ENCODE data around the gene RTEL1. TPM values are rescaled to one million over a fixed set of nuclear protein-coding genes. Genes with fewer than 3 reads are reported as not detected.

Gene RTEL1
- total RNA-seq, 4 donors from 2014 or later, result 7.1 to 43.7 (median 18.7) TPM

DNA sequence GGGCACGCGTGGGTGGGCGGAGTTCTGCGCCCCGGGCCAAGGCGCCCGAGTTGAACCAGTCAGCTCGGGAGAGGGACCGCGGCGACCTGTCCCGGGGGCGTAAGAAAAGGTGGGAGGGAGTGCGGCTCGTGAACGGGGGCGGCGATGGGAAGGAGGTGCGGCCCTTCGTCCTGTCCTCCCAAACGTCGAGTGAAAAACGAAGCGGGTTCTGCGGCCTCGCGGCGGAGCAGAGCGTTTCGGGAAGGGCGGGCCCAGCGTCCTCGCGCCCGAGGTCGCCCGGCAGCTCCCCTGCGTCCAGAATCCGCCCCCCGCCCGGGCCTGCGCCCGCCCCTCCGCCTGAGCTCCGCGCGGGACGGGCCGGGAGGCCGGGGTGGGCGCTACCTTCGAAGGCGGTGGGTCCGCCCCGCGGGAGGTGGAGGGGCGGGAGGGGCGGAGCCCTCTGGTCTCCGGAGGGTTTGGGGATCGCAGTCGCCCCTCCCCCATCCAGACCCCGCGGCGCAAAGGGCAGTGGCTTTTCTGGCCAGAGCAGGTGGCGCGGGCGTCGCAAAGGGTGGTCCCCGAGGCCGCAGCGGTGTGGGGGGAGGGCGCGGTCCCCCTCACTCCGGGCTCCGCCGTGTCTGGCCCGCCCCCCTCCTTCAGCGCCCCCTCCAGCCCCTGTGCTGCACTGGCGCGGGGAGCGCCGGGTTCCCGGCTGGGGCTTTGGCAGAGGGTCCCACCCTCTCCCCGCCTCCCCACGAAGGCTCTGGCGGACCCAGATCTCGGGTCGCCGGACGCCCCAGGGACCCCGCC, 5.7 kb upstream of the RTEL1 start:
- no peaks in the 10 kb centered on the region for H3K9me3 ChIP-seq
- H3K4me1 ChIP-seq, result peaks cover 0 to 46% (median 17%) of the 10 kb centered on the region in 3 donors
- H3K27ac ChIP-seq, result peak overlapping the region in 3 of 4 donors; percentile 70 to 82 (median 75)
- peak; percentile 7 for ATAC-seq
- peak overlapping the region; percentile 44 to 73 for H3K4me3 ChIP-seq
- no peaks in the 10 kb centered on the region for H3K27me3 ChIP-seq
- no CpG with 5 or more reads among the region's 91 CpGs for WGBS, 2 donors (ENCODE audit: low coverage in 1 of 2)
- TF ChIP-seq POLR2A (IDR thresholded peaks at IDR 0.05) (no peak), EP300 (IDR thresholded peaks at IDR 0.05) (no peak), POLR2AphosphoS5 (IDR thresholded peaks at IDR 0.05) (no peak)
- TF ChIP-seq, protein P1, sequence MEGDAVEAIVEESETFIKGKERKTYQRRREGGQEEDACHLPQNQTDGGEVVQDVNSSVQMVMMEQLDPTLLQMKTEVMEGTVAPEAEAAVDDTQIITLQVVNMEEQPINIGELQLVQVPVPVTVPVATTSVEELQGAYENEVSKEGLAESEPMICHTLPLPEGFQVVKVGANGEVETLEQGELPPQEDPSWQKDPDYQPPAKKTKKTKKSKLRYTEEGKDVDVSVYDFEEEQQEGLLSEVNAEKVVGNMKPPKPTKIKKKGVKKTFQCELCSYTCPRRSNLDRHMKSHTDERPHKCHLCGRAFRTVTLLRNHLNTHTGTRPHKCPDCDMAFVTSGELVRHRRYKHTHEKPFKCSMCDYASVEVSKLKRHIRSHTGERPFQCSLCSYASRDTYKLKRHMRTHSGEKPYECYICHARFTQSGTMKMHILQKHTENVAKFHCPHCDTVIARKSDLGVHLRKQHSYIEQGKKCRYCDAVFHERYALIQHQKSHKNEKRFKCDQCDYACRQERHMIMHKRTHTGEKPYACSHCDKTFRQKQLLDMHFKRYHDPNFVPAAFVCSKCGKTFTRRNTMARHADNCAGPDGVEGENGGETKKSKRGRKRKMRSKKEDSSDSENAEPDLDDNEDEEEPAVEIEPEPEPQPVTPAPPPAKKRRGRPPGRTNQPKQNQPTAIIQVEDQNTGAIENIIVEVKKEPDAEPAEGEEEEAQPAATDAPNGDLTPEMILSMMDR (IDR thresholded peaks at IDR 0.05), result no peak
- H3K36me3 ChIP-seq, result no peaks in the 10 kb centered on the region

DNA sequence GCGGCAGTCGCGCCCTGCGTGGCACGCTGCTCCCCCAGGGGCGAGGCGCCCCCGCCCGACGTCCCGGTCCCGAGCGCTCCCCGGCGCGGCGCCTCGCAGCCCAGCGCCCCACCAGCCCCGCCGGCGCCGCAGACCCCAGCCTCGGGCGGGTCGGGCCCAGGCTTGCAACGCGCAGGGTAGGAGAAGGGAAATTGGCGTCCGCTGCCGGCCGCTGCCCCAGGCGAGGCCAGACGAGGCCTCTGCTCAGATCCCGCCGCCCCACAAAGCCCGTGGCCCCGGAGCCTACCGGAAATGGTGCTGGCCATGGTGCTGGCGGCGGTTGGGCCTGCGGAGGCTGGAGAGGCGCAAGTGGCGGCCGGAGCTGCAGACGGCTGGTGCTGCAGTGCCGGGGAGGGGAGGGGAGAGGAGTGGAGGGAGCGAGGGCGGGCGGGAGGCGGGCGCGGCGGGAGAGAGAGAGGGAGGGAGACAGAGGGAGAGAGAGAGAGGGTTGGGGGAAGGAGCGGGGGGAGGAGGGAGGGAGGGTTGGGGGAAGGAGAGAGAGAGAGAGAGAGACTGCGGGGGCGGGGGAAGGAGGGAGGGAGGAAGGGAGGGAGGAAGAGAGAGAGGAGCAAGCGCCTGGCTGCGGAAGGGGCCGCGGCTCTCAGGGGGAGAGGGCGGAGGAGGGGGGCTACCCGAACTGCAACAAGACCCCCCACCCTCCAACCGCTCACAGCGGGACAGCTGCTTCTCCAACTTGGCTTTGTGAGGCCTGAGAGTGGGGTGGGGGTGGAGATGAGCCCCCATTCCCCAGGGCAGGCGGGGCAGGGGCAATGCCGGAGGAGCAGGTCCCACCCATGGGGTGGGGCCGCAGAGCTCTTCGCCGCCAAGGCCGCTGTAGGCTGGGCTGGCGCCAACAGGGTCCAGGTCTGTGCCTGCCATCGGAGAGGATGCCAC, 4.8 kb upstream of the RTEL1 start, which contains the start of gene STMN3:
Gene STMN3, minus strand, starts transcription at position 384 of the 933 bp plus-strand sequence. Its CDS starts 79 bp downstream, at position 305.
- peaks cover 0 to 53% (median 22%) of the 10 kb centered on the region in 3 donors for H3K4me1 ChIP-seq
- H3K27ac ChIP-seq, result peak within 1 kb of the TSS in 3 of 4 donors; percentile 75 to 82 (median 82)
- no peaks in the 10 kb centered on the region for H3K27me3 ChIP-seq
- peak within 1 kb of the TSS; percentile 44 to 73 for H3K4me3 ChIP-seq
- TF ChIP-seq POLR2AphosphoS5 (IDR thresholded peaks at IDR 0.05), result peak; percentile 46
- no peak for TF ChIP-seq POLR2A (IDR thresholded peaks at IDR 0.05)
- H3K9me3 ChIP-seq, result no peaks in the 10 kb centered on the region
- peak; percentile 87 for ATAC-seq
- WGBS, 2 donors (ENCODE audit: low coverage in 1 of 2), result 0% methylated on average over 10 of the region's 73 CpGs; no CpG with 5 or more reads in 1 of the 2 donors
- H3K36me3 ChIP-seq, result no peaks in the 10 kb centered on the region

DNA sequence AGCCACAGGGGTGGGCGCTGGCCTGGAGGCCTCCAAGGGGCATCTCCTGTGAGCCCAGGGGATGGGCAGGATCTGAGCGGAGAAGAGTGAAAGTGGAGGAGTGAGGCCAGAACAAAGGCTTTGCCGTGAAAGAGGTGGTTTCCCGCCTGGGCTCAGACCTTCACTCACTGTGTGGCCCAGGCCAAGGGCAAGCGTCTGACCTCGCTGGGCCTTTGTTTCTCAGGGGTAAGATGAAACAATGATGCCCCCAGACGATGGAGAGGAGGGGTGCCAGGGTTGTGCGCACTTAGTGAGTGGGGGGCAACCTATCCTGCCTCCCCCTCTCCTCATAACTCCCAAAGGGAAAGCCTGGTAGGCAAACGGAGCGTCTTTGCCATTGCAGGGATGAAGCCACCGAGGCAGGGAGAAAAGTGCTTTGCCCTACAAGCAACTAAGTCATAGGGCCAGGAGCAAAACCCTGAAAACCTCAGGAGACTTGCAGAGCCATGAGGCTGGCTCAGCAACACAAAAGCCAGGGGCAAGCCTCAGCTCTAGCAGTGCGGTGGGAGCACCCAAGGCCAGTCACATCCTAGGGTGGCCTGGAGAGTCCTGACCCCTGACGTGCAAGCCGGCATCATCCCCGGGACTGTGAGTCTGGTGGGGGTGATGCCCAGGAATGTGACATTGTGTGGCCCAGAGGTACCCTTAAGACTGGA, 4.0 kb upstream of the RTEL1 start:
- Histone ChIP-seq H3K36me3 (no peaks in the 10 kb centered on the region), H3K4me3 (peak overlapping the region; percentile 44 to 73), H3K9me3 (no peaks in the 10 kb centered on the region), H3K27me3 (no peaks in the 10 kb centered on the region), H3K27ac (peak overlapping the region in 3 of 4 donors; percentile 75 to 82 (median 82)), H3K4me1 (peaks cover 0 to 57% (median 24%) of the 10 kb centered on the region in 3 donors)
- WGBS, 2 donors (ENCODE audit: low coverage in 1 of 2), result 20% methylated on average over 6 of the region's 15 CpGs; no CpG with 5 or more reads in 1 of the 2 donors
- TF ChIP-seq EP300 (IDR thresholded peaks at IDR 0.05) (no peak), POLR2A (IDR thresholded peaks at IDR 0.05) (no peak), POLR2AphosphoS5 (IDR thresholded peaks at IDR 0.05) (no peak)
- TF ChIP-seq, protein P1 (IDR thresholded peaks at IDR 0.05), result no peak
- no peak for ATAC-seq

DNA sequence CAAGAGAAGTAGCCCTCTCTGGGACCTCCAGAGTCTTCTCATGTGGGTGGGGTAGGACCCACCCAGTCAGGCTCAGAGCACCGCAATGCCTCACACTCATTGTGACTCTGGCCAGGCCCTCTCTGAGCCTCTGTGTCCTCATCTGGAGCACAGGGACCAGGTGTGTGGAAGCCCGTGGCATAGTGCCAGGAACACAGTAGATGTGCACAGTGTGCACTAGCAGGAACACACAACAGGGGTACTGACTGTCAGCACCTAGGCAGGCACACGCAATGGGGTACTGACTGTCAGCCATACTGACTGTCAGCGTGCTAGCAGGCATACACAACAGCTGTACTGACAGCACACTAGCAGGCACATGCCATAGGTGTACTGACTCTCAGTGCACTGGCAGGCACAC, 2.9 kb upstream of the RTEL1 start:
- no peak for ATAC-seq
- no peak overlapping the region for H3K27ac ChIP-seq
- no peaks in the 10 kb centered on the region for H3K36me3 ChIP-seq
- no peaks in the 10 kb centered on the region for H3K9me3 ChIP-seq
- H3K27me3 ChIP-seq, result no peaks in the 10 kb centered on the region
- H3K4me3 ChIP-seq, result no peak overlapping the region
- H3K4me1 ChIP-seq, result peaks cover 0 to 68% (median 29%) of the 10 kb centered on the region in 3 donors
- WGBS, 2 donors (ENCODE audit: low coverage in 1 of 2), result no CpG with 5 or more reads among the region's 4 CpGs
- no peak for TF ChIP-seq POLR2A (IDR thresholded peaks at IDR 0.05)
- TF ChIP-seq, protein P1 (IDR thresholded peaks at IDR 0.05), result no peak
- TF ChIP-seq POLR2AphosphoS5 (IDR thresholded peaks at IDR 0.05), result no peak
- no peak for TF ChIP-seq EP300 (IDR thresholded peaks at IDR 0.05)

All from gastroesophageal sphincter (tissue), 4 donors.